SK-N-MC (cell line): ENCODE data around the gene ITGBL1.

Source experiments
- EZH2 ChIP-seq: fragments of 200-600 bp; sonication (generic); IDR thresholded peaks from one replicate; pipeline ENCODE4 v1.6.1; 2017; ENCODE audit warnings: antibody characterized with exemption
- POLR2AphosphoS5 ChIP-seq: IDR thresholded peaks from 2 replicates; pipeline ENCODE4 v1.6.1; 2012; ENCODE audit warnings: mild to moderate bottlenecking, low read depth, low read length, borderline replicate concordance

DNA sequence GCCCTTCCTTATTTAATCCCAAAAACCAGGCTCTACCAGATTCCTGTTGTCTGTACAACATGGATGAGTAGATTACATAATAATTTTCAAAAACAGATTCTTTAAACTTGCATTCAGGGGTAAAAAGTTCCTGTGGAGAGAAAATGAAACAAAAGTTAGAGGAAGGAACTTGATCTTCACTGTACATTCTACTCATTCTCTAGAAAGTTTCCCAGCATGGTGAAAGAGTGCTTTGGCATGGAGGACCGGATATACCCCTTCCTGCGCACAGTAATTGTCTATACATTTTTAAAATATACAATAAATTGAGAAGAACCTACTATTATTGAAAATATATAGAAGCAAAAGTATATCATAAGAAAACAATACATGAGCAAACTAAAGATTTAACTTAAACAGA is 274.2 kb downstream of the ITGBL1 start:
- no peak for TF ChIP-seq EZH2
- no peak for TF ChIP-seq POLR2AphosphoS5
